SK-N-SH (cell line): ENCODE measurements around the gene HSPBP1. TPM values are rescaled to one million over a fixed set of nuclear protein-coding genes. Genes with fewer than 3 reads are reported as not detected.

ENCODE experiments used
- CTCF ChIA-PET: fragments of 300-600, 350-600 bp; formaldehyde crosslinking; extraction: SDS; loops from one replicate; lab custom pipeline; 2021; lab: Yijun Ruan, JAX
- POLR2A ChIA-PET: fragments of 350-600 bp; sonication (Branson Sonifier 250); formaldehyde crosslinking; extraction: SDS; loops from one replicate; lab custom pipeline; 2020; ENCODE audit warnings: antibody characterized with exemption, inconsistent platforms; lab: Yijun Ruan, JAX
- DNase-seq: peaks from one replicate; pipeline ENCODE4 v3.0.0; 2012
- H2AFZ ChIP-seq: fragments of 200-600 bp; sonication (generic); 2 replicates; pipeline ENCODE4 v1.8.1; 2016; ENCODE audit warnings: antibody characterized with exemption, mild to moderate bottlenecking, low read depth
- H3F3A ChIP-seq: fragments of 200-600 bp; sonication (generic); replicated peaks from 2 replicates; pipeline ENCODE3; 2016; ENCODE audit warnings: antibody characterized with exemption, mild to moderate bottlenecking; ENCODE audit not compliant: insufficient read depth
- H3K27ac ChIP-seq, 2 experiments: fragments of 200-500 bp in 1 of 2; fragments of 200-600 bp in 1 of 2; sonication (Bioruptor generic) in 1 of 2; sonication (generic), shearing (Covaris generic) in 1 of 2; 2 replicates each; pipeline versions ENCODE4 v1.5.1 to v1.6.1; 2014 to 2016; ENCODE audit warnings: low read depth in 2 of 2, inconsistent platforms in 1 of 2, low read length in 1 of 2, mild to moderate bottlenecking in 1 of 2, mixed read lengths in 1 of 2
- H3K27me3 ChIP-seq: fragments of 200-600 bp; sonication (generic), shearing (Covaris generic); 2 replicates; pipeline ENCODE4 v1.6.1; 2016; ENCODE audit warnings: mixed run types; ENCODE audit not compliant: insufficient read depth
- H3K36me3 ChIP-seq, 2 experiments: fragments of 200-500 bp in 1 of 2; fragments of 200-600 bp in 1 of 2; sonication (Bioruptor generic) in 1 of 2; sonication (generic) in 1 of 2; replicated peaks in 1 of 2; 2 replicates each; pipeline versions ENCODE3 to v1.5.1; 2014 to 2016; ENCODE audit warnings: low read length in 1 of 2, mild to moderate bottlenecking in 1 of 2; ENCODE audit not compliant: insufficient read depth in 2 of 2, control insufficient read depth in 1 of 2
- H3K4me1 ChIP-seq, 2 experiments: fragments of 200-500 bp in 1 of 2; fragments of 200-600 bp in 1 of 2; sonication (Bioruptor generic) in 1 of 2; sonication (generic), shearing (Covaris generic) in 1 of 2; 2 replicates each; pipeline versions ENCODE4 v1.5.1 to v1.6.1; 2014 to 2016; ENCODE audit warnings: low read depth in 1 of 2, low read length in 1 of 2, mixed run types in 1 of 2; ENCODE audit not compliant: insufficient read depth in 2 of 2, control insufficient read depth in 1 of 2
- H3K4me2 ChIP-seq: fragments of 200-600 bp; sonication (generic), shearing (Covaris generic); 2 replicates; pipeline ENCODE4 v1.6.1; 2017; ENCODE audit warnings: mixed run types
- H3K4me3 ChIP-seq, 2 experiments: fragments of 200-500 bp in 1 of 2; fragments of 200-600 bp in 1 of 2; sonication (Bioruptor generic) in 1 of 2; sonication (generic), shearing (Covaris generic) in 1 of 2; 2 replicates each; pipeline versions ENCODE4 v1.5.1 to v1.8.1; 2014 to 2016; ENCODE audit warnings: low read depth in 2 of 2, inconsistent platforms in 1 of 2, low read length in 1 of 2, mild to moderate bottlenecking in 1 of 2, mixed read lengths in 1 of 2, moderate library complexity in 1 of 2
- H3K79me2 ChIP-seq: fragments of 200-600 bp; sonication (generic); 2 replicates; pipeline ENCODE4 v1.8.1; 2017; ENCODE audit warnings: mild to moderate bottlenecking; ENCODE audit not compliant: insufficient read depth
- H3K9ac ChIP-seq: fragments of 200-600 bp; sonication (generic); 2 replicates; pipeline ENCODE4 v1.6.1; 2017; ENCODE audit warnings: mixed run types
- H3K9me2 ChIP-seq: fragments of 200-600 bp; sonication (generic); 2 replicates; pipeline ENCODE4 v1.6.1; 2017; ENCODE audit warnings: mixed run types
- H3K9me3 ChIP-seq: fragments of 200-600 bp; sonication (generic); 2 replicates; pipeline ENCODE4 v1.6.1; 2017; ENCODE audit warnings: mixed run types, mild to moderate bottlenecking, moderate library complexity
- H4K20me1 ChIP-seq: fragments of 200-600 bp; sonication (generic); 2 replicates; pipeline ENCODE4 v1.6.1; 2017; ENCODE audit warnings: mild to moderate bottlenecking, mixed run types; ENCODE audit not compliant: insufficient read depth
- EP300 ChIP-seq, 2 experiments: IDR thresholded peaks; 2 replicates each; pipeline versions ENCODE4 v1.4.0 to v1.6.1; 2012; ENCODE audit warnings: borderline replicate concordance in 1 of 2, low read depth in 1 of 2, low read length in 1 of 2
- EZH2phosphoT487 ChIP-seq: fragments of 200-600 bp; sonication (generic); IDR thresholded peaks from 2 replicates; pipeline ENCODE4 v1.6.1; 2017; ENCODE audit warnings: low read depth, mixed run types, mild to moderate bottlenecking, antibody characterized with exemption, moderate library complexity, borderline replicate concordance
- FOXM1 ChIP-seq: IDR thresholded peaks from 2 replicates; pipeline ENCODE4 v1.4.0; 2012; ENCODE audit warnings: low read depth, mild to moderate bottlenecking
- GABPA ChIP-seq: IDR thresholded peaks from 2 replicates; pipeline ENCODE4 v1.4.0; 2012; ENCODE audit warnings: low read depth, mild to moderate bottlenecking
- GATA2 ChIP-seq: sonication (generic); formaldehyde crosslinking; IDR thresholded peaks from 2 replicates; pipeline ENCODE4 v1.5.0; 2020; ENCODE audit warnings: mild to moderate bottlenecking, missing genetic modification reagents
- JUND ChIP-seq: IDR thresholded peaks from 2 replicates; pipeline ENCODE4 v1.4.0; 2012
- MXI1 ChIP-seq: IDR thresholded peaks from 2 replicates; pipeline ENCODE4 v1.6.1; 2012; ENCODE audit warnings: mild to moderate bottlenecking, low read depth, low read length, improper control_type of control experiment
- NFIC ChIP-seq: IDR thresholded peaks from 2 replicates; pipeline ENCODE4 v1.4.0; 2012; ENCODE audit warnings: borderline replicate concordance
- NRF1 ChIP-seq: IDR thresholded peaks from 2 replicates; pipeline ENCODE4 v1.6.1; 2012; ENCODE audit warnings: low read depth, mild to moderate bottlenecking, low read length
- POLR2AphosphoS5 ChIP-seq: IDR thresholded peaks from 2 replicates; pipeline ENCODE4 v1.6.1; 2012; ENCODE audit warnings: low read depth, low read length
- RCOR1 ChIP-seq: fragments of 150-350 bp; IDR thresholded peaks from 2 replicates; pipeline ENCODE4 v1.6.1; 2017; ENCODE audit warnings: antibody characterized with exemption, low read length
- SIN3A ChIP-seq: IDR thresholded peaks from 2 replicates; pipeline ENCODE4 v1.6.1; 2012; ENCODE audit warnings: low read depth, mild to moderate bottlenecking, low read length, moderate library complexity, borderline replicate concordance
- SMC3 ChIP-seq: IDR thresholded peaks from 2 replicates; pipeline ENCODE4 v1.6.1; 2012; ENCODE audit warnings: low read depth, low read length, improper control_type of control experiment
- TAF1 ChIP-seq: IDR thresholded peaks from 2 replicates; pipeline ENCODE4 v1.6.1; 2012; ENCODE audit warnings: low read depth, mild to moderate bottlenecking, low read length, moderate library complexity, borderline replicate concordance
- TCF12 ChIP-seq: IDR thresholded peaks from 2 replicates; pipeline ENCODE4 v1.4.0; 2012
- TEAD4 ChIP-seq: IDR thresholded peaks from 2 replicates; pipeline ENCODE4 v1.4.0; 2012; ENCODE audit warnings: mild to moderate bottlenecking, borderline replicate concordance; ENCODE audit not compliant: insufficient read depth
- USF2 ChIP-seq: fragments of 150-350 bp; IDR thresholded peaks from 2 replicates; pipeline ENCODE4 v1.6.1; 2017; ENCODE audit warnings: antibody characterized with exemption, low read length, low read depth, borderline replicate concordance
- WGBS: methylation state at CpG from one replicate; pipeline ENCODE4 v1.1.6; 2017; ENCODE audit warnings: low lambda C conversion rate; 5-methylcytosine and 5-hydroxymethylcytosine counted together
- polyA plus RNA-seq, 3 experiments: library from polyadenylated mRNA; depleted of rRNA; stranded (reverse); fragments of >200 nt; gene quantifications; 2 replicates each; pipeline ENCODE4 v1.2.3, GENCODE V29; 2012
- TF ChIP-seq, protein P1 (sequence below): IDR thresholded peaks from 2 replicates; pipeline ENCODE4 v1.4.0; 2012; ENCODE audit warnings: low read depth, borderline replicate concordance
- TF ChIP-seq, protein P2 (sequence below): IDR thresholded peaks from 2 replicates; pipeline ENCODE4 v1.6.1; 2012; ENCODE audit warnings: mild to moderate bottlenecking, low read depth, low read length, moderate library complexity
- TF ChIP-seq, protein P3 (sequence below): IDR thresholded peaks from 2 replicates; pipeline ENCODE4 v1.4.0; 2012; ENCODE audit warnings: low read depth, borderline replicate concordance

The HSPBP1 gene
- polyA plus RNA-seq, 1 of the 3 experiments (the other 2 are of a cell fraction) = 55.4 TPM

- ChIA-PET CTCF (interaction anchor here (0.6 to 1.2 kb wide), 2 partner anchors 52 to 576 kb away, joined by 3 read pairs; no protein-coding TSS in a partner anchor), POLR2A (no interaction called here)
Measured at GRCh38 chr19:55249841-55250240, 30.1 kb downstream of the HSPBP1 start.

GRCh38 chr19:55248704-55249103 lies 31.2 kb downstream of the HSPBP1 start:
- no peak overlapping the region for H3K4me2 ChIP-seq
- no peaks in the 10 kb centered on the region for H3K27me3 ChIP-seq
- DNase-seq = peak; percentile 43
- H4K20me1 ChIP-seq = peaks cover 73% of the 10 kb centered on the region
- H3F3A ChIP-seq = no peaks in the 10 kb centered on the region
- no peak overlapping the region for H3K4me3 ChIP-seq
- no peaks in the 10 kb centered on the region for H3K9me2 ChIP-seq
- WGBS = 85% methylated on average over 4 of the region's 9 CpGs
- H3K9me3 ChIP-seq = no peaks in the 10 kb centered on the region
- H3K36me3 ChIP-seq = peaks cover 4 to 13% of the 10 kb centered on the region in 2 experiments
- CTCF ChIA-PET = interaction anchor here (1.2 kb wide), 1 partner anchor 53 kb away, joined by 3 read pairs; no protein-coding TSS in a partner anchor
- H3K9ac ChIP-seq = no peak overlapping the region
- POLR2A ChIA-PET = interaction anchor here (0.9 to 3.3 kb wide), 7 partner anchors 8 to 159 kb away, joined by 3 to 11 read pairs (median 5); partner anchors contain the start of genes PPP6R1, TMEM86B and UBE2S
- peaks cover 67% of the 10 kb centered on the region for H3K79me2 ChIP-seq
- H3K4me1 ChIP-seq = peaks cover 0 to 23% of the 10 kb centered on the region in 2 experiments; a peak in 1 of 4 replicates
- peak overlapping the region in 1 of 2 experiments; percentile 30; a peak in 1 of 4 replicates for H3K27ac ChIP-seq
- no peak overlapping the region for H2AFZ ChIP-seq
- TF ChIP-seq, protein P1, sequence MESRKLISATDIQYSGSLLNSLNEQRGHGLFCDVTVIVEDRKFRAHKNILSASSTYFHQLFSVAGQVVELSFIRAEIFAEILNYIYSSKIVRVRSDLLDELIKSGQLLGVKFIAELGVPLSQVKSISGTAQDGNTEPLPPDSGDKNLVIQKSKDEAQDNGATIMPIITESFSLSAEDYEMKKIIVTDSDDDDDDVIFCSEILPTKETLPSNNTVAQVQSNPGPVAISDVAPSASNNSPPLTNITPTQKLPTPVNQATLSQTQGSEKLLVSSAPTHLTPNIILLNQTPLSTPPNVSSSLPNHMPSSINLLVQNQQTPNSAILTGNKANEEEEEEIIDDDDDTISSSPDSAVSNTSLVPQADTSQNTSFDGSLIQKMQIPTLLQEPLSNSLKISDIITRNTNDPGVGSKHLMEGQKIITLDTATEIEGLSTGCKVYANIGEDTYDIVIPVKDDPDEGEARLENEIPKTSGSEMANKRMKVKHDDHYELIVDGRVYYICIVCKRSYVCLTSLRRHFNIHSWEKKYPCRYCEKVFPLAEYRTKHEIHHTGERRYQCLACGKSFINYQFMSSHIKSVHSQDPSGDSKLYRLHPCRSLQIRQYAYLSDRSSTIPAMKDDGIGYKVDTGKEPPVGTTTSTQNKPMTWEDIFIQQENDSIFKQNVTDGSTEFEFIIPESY = no peak
- TF ChIP-seq FOXM1 (no peak), GABPA (no peak), EP300 (IDR thresholded peaks at IDR 0.05; ENCODE audit: borderline replicate concordance in 1 of 2, low read depth in 1 of 2, low read length in 1 of 2) (no peak), POLR2AphosphoS5 (no peak), GATA2 (CRISPR knock-in tag) (no peak), MXI1 (no peak), SIN3A (no peak), JUND (no peak), TAF1 (no peak), NRF1 (no peak), NFIC (no peak), TEAD4 (no peak)
- TF ChIP-seq, protein P2, sequence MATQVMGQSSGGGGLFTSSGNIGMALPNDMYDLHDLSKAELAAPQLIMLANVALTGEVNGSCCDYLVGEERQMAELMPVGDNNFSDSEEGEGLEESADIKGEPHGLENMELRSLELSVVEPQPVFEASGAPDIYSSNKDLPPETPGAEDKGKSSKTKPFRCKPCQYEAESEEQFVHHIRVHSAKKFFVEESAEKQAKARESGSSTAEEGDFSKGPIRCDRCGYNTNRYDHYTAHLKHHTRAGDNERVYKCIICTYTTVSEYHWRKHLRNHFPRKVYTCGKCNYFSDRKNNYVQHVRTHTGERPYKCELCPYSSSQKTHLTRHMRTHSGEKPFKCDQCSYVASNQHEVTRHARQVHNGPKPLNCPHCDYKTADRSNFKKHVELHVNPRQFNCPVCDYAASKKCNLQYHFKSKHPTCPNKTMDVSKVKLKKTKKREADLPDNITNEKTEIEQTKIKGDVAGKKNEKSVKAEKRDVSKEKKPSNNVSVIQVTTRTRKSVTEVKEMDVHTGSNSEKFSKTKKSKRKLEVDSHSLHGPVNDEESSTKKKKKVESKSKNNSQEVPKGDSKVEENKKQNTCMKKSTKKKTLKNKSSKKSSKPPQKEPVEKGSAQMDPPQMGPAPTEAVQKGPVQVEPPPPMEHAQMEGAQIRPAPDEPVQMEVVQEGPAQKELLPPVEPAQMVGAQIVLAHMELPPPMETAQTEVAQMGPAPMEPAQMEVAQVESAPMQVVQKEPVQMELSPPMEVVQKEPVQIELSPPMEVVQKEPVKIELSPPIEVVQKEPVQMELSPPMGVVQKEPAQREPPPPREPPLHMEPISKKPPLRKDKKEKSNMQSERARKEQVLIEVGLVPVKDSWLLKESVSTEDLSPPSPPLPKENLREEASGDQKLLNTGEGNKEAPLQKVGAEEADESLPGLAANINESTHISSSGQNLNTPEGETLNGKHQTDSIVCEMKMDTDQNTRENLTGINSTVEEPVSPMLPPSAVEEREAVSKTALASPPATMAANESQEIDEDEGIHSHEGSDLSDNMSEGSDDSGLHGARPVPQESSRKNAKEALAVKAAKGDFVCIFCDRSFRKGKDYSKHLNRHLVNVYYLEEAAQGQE = no peak

More at GRCh38 chr19:55249841-55250240, 30.1 kb downstream of the HSPBP1 start:
- H4K20me1 ChIP-seq = peaks cover 85% of the 10 kb centered on the region
- no peak overlapping the region for H3K4me3 ChIP-seq
- H3K27ac ChIP-seq = no peak overlapping the region
- H2AFZ ChIP-seq = no peak overlapping the region
- H3K9me3 ChIP-seq = no peaks in the 10 kb centered on the region
- TF ChIP-seq FOXM1 (no peak), RCOR1 (no peak), EZH2phosphoT487 (no peak), SIN3A (no peak), TCF12 (no peak), NRF1 (no peak), USF2 (no peak), SMC3 (no peak), TAF1 (no peak)
- TF ChIP-seq, protein P3, sequence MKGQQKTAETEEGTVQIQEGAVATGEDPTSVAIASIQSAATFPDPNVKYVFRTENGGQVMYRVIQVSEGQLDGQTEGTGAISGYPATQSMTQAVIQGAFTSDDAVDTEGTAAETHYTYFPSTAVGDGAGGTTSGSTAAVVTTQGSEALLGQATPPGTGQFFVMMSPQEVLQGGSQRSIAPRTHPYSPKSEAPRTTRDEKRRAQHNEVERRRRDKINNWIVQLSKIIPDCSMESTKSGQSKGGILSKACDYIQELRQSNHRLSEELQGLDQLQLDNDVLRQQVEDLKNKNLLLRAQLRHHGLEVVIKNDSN = no peak
- H3K27me3 ChIP-seq = no peaks in the 10 kb centered on the region
- no peak overlapping the region for H3K9ac ChIP-seq
- 92% methylated on average over 4 of the region's 11 CpGs for WGBS
- peaks cover 78% of the 10 kb centered on the region for H3K79me2 ChIP-seq
- DNase-seq = no peak
- peaks cover 0 to 23% of the 10 kb centered on the region in 2 experiments; a peak in 1 of 4 replicates for H3K4me1 ChIP-seq
- no peaks in the 10 kb centered on the region for H3F3A ChIP-seq
- no peaks in the 10 kb centered on the region for H3K9me2 ChIP-seq
- no peak overlapping the region for H3K4me2 ChIP-seq
- H3K36me3 ChIP-seq = peaks cover 4 to 7% of the 10 kb centered on the region in 2 experiments
